Stimulated activated naive CD8-positive, alpha-beta T cell treated with anti-CD3 and anti-CD28 coated beads, Interleukin-15, Interleukin-2, amounts not matched to agents 100 U/mL and 50 U/mL, for 24 hours (primary cell): ENCODE data around the gene NEGR1.

Experiments used
- ATAC-seq: fragments of 150-1000 bp; cut with Tn5 transposase; one replicate; pipeline ENCODE4 v1.10.0; 2021
- DNase-seq: peaks from one replicate; pipeline ENCODE4 v3.0.0; 2021

Gene NEGR1

GRCh38 chr1:71561206-71561605 is 721.1 kb downstream of the NEGR1 start:
- ATAC-seq (no peak), DNase-seq (no peak)

DNA sequence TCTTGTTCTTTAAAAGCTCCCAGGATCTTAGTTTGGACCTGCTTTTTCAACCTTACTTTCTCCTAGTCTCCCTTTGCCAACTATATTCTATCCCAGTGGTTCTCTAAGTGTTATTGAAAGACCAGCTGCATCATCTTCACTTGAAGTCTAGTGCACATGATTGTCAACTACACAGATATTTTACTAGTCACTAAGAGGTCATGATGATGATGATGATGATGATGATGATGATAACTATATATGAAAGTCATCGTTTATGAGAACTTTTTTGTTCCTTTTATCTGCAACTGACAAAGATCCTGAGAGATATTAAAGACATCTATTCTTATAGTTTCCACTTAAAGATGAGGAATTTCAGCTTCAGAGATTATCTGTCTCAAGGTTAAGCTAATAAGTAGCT is 722.5 kb downstream of the NEGR1 start:
- no peak for ATAC-seq
- no peak for DNase-seq

DNA sequence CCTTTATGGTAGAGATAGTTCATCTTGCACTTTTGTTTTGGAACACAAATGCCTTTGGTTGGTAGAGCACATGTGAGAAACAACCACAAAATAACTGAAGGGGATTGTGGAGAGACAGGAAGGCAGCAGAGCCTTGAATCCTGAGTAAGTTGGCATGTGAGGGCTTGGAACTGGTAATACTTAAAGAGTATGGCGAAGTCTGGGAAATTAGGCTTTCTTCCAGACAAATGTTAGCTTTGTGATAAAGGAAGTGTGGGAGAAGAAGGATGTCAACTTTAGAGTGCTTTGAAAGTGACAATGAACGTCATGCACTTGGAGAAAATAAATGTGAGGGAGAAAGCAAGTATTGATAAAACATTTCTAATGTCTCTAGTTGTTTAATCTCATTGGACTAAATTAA is 725.2 kb downstream of the NEGR1 start:
- DNase-seq (no peak), ATAC-seq (no peak)

- ATAC-seq (no peak), DNase-seq (no peak)
Measured at GRCh38 chr1:71548398-71548890, 733.9 kb downstream of the NEGR1 start.

DNA sequence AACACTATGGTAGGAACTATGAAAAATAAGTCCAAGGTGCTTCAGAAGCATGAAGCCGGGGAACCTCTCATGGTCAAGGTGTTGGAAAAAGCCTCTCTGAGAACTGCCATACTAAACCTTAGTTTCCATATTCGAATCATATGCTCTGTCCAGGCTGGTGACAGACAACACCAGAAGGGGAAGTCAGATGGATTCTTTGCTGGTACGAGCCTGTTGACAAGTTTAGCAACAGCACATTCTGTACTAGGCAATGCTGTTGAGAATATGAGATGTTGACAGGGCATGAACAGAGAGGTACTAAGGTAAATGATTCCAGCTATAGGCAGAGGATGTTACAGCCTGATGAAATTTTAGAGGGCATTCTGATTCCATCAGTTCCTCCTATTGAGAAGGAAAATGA is 740.2 kb downstream of the NEGR1 start:
- DNase-seq (no peak), ATAC-seq (no peak)

DNA sequence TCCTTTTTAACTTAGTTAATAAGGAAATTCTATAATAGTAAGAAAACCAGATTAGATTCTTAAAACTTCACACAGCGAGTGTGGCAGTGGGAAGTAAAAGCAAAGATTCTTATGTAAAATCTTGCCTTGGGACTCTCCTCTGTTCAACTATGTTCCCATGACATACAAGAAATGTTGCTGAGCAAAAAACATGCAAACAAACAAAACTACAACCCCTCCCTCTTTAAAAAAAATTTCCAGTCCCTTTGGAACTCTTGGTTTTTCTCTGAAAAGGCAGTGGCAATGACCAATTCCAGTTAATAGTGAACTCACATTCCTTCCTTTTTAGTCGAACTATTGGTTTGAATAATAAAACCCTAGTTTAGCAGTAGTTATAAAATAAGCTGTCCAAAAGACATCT is 748.4 kb downstream of the NEGR1 start:
- no peak for DNase-seq
- ATAC-seq: no peak

DNA sequence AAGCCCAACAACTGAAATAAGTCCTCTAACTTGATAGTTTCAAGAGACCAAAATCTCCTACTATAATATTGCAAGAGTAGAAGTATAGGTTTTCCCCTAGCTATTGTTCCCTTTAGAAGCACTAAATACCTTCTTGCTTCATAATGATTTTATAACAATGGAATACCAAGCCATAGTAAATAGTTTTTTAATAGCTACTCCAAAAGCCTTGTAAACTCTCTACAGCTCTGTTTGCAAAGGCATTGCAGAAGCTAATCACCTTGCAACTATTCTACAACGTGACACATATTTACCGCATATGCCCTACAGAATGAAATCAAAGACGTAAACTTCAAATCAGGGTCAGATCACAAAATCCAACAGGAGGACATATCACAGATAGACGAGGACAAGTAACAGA is 750.0 kb downstream of the NEGR1 start:
- no peak for ATAC-seq
- DNase-seq: no peak

DNA sequence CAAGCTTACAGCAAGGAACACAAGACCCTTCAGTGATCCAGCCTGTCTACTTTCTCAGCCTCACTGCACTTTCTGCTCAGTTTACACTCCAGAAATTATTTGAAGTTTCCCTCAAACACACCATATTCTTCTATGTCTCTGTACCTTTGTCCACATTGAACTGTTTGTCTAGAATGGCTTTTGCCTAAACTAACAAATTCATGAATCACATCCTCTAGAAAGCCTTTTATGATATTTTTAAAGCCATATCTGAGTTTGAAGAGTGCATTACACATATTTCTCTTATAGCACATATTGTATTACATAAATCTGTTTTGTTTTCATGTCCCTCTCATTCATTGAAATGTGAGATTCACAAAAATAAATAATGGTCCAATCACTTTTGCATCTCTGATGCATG is 755.5 kb downstream of the NEGR1 start:
- ATAC-seq: no peak
- DNase-seq: no peak

DNA sequence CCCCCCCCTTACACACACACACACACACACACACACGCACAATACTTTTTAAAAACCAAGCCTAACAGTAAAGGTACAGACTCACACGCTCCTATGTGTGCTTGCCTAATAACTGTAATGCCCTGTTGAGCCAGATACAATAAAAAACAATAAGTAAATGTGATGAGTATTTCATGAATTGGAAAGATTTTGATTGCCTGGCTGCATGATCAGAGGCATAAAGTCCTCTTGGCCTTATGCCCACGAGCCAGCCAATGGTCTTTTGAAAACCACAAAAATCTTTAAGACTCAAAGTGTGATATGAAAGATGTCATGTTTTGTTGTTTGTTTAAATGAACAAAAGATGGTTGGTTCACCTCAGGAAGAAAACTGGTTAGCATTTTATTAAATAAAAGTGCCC is 759.6 kb downstream of the NEGR1 start:
- DNase-seq: no peak
- ATAC-seq: no peak

GRCh38 chr1:71521655-71522264 is 760.6 kb downstream of the NEGR1 start:
- peak; percentile 8 for DNase-seq

GRCh38 chr1:71511505-71511904 is 770.8 kb downstream of the NEGR1 start:
- DNase-seq (no peak), ATAC-seq (no peak)

More at GRCh38 chr1:71521655-71522264, 760.6 kb downstream of the NEGR1 start:
- no peak for ATAC-seq

- no peak for DNase-seq
- no peak for ATAC-seq
Measured at GRCh38 chr1:71510725-71511124, 771.6 kb downstream of the NEGR1 start.

DNA sequence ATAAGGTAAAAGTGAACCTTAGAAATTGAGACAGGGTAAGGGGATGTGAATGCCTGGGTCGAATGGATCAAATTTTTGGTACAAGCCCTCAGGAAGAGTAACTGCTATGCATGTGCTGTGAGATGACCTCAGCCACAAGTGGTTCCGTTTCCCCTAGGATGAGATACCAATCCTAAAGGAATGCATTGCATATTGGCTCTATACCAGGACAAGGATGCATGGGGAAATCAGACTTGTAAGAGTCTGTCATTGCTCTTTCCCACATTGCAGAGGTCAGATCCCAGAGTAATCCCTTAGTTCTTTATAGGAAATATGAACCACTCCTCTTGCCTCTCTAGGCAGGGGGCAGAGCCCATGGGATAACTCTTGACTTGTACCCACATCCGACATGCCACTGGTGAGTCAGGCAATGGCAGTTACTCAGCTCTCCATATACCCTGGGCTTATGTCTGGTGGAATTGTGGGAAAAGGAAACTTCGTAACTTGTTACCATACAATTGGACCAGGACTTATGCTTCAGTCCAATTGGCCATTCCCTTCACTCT is 773.2 kb downstream of the NEGR1 start:
- DNase-seq: no peak
- ATAC-seq: no peak

DNA sequence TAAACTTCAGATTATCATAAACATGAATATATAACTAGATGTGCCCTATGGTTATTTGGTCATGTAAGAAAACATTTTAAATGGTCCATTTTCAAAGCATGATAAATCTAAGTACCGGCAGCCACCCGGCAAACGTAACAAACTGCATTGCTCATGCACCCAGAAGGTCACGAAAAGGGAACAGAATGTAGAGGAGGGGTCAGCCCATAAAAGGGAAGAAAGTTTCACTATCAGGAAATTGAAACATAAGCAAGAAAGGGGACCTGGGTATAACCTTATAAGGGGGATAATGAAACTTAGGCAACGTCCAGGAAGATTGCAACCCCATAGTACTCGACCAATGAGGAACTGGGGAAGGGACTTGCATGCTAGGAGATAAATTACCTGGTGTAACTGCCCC is 780.3 kb downstream of the NEGR1 start:
- DNase-seq: no peak

GRCh38 chr1:71498542-71498941 is 783.8 kb downstream of the NEGR1 start:
- ATAC-seq (no peak), DNase-seq (no peak)

More for the DNA sequence above, 780.3 kb downstream of the NEGR1 start:
- ATAC-seq: no peak

- DNase-seq (no peak), ATAC-seq (no peak)
Measured at GRCh38 chr1:71494163-71494562, 788.2 kb downstream of the NEGR1 start.

GRCh38 chr1:71492298-71493041 is 789.9 kb downstream of the NEGR1 start:
- ATAC-seq: no peak
- no peak for DNase-seq

- ATAC-seq (no peak), DNase-seq (no peak)
Measured at GRCh38 chr1:71490432-71490831, 791.9 kb downstream of the NEGR1 start.

- ATAC-seq (no peak), DNase-seq (no peak)
Measured at GRCh38 chr1:71488555-71489252, 793.6 kb downstream of the NEGR1 start.

DNA sequence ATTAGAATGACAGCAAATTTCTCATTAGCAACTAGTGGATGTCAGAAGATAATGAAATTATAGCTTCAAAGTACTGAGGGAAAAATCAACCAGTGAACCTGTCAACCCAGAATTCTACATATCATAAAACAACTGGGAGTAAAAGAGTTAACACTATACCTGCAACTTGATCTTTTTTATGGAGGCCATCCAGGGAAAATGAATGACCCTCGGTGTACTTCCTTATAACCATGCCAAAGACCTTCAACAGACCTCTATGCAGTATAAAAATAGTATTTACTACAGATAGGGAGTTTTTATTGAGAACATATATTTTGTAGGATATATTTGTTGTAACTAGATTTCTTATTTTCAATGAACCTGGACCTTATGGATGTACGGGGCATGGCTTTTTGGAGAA is 809.0 kb downstream of the NEGR1 start:
- DNase-seq (no peak), ATAC-seq (no peak)

DNA sequence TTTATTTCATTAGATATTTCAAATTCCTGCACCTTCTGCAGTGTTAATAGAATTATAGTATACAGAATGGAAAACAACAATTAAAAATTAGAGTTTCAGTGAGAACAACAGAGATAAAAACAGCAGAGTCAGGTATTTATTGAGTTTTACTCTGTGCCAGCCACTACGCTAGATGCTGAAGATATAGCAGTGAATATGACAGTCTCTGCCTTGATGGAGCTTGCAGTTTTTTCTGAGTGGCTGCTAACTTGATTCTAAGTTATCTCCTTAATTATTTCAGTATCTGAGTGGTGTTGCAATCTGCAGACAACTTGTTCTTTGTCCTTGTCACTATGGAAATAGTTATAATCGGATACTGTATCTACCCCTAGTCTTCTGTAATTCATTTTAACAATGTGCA is 817.2 kb downstream of the NEGR1 start:
- ATAC-seq (no peak), DNase-seq (no peak)

- DNase-seq: no peak
- no peak for ATAC-seq
Measured at GRCh38 chr1:71464016-71464415, 818.3 kb downstream of the NEGR1 start.

GRCh38 chr1:71463144-71463543 is 819.2 kb downstream of the NEGR1 start:
- no peak for ATAC-seq

More at GRCh38 chr1:71463144-71463543, 819.2 kb downstream of the NEGR1 start:
- no peak for DNase-seq
